Hematopoietic multipotent progenitor cell treated with erythropoietin and hydrocortisone succinate and interleukin-3 and kit ligand, for 8 days (in vitro differentiated cells): Measurements from ENCODE around the gene PPP1R14C.
"Not testable (repeated sequence)": the region's sequence is repeated elsewhere in the genome, so short reads cannot be mapped to it uniquely, and the experiment has no call there.

Experiments
- DNase-seq: peaks from one replicate; pipeline ENCODE4 v3.0.0-alpha.2; 2015

The PPP1R14C gene

GRCh38 chr6:150228072-150228733, 85.4 kb downstream of the PPP1R14C start:
- no peak for DNase-seq

DNA sequence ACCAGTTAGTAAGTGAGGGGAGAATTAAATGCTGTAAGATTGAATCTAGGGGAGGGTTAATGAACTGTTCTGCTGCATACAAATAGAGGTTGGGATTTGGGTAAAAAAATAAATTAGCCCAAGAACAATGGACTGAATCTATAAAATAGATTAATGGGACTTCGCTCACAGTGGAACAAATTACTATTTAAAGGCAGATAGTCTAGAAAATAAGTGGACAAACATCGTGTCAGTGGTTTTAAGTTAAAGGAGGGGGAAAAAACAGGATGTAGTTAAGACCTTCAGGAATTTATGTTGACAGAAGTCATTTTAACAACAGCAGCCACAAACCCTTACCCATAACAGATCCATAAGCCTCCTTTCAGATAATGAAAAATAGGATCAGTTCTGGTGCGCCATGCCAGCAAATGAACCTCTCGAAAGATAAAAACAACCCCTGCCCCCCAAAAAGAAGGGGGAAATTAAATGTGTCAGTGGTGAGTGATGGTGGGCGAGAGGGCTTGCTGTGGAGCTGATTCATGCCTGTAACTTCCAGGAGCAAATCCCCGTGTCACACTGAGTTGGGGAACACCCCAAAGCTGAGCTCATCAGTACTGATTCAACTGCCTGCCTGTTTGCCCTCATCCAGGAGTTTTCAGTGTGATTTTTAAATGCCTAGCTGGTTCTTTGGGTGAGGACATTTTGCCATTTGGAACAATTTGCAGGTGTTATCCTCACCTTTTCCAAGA, 86.8 kb downstream of the PPP1R14C start:
- no peak for DNase-seq

GRCh38 chr6:150230164-150230561, 87.3 kb downstream of the PPP1R14C start:
- DNase-seq = no peak

GRCh38 chr6:150230832-150231524, 88.1 kb downstream of the PPP1R14C start:
- DNase-seq = no peak

- no peak for DNase-seq
Observed at GRCh38 chr6:150231525-150231850, 88.6 kb downstream of the PPP1R14C start.

GRCh38 chr6:150233843-150234269, 91.0 kb downstream of the PPP1R14C start:
- DNase-seq = no peak

DNA sequence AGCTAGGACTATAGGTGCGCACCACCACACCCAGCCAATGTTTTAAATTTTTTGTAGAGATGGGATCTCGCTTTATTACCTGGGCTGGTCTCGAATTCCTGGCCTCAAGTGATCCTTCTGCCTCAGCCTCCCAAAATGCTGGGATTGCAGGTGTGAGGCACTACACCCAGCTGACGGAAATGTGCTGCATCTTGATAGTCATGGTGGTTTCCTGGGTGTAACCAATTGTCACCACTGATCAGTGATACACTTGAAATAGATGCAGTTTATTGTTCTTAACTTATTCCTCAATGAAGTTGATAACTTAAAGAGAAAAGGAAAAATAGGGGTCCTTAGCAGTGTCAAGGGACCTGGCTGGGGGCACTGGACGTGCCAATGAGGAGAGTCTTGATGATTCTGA, 92.4 kb downstream of the PPP1R14C start:
- no peak for DNase-seq

DNA sequence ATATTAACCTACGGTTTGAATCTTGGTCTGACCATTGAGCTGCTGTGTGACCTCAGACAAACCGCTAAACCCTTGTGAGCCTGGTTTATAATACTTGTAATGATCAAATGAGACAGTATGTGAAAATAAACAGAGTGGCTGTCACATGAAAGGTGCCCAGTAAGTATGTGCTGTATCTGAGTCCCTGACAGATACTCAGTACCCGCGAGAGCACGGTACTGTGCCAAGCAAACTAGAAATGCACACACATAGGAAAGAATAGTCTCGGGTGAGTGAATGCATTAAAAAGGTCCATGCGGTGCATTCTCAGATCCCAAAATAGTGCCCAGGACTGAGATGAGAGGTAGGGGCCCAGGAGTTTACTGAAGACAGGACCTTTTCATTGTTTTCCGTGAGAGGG, 93.3 kb downstream of the PPP1R14C start:
- DNase-seq = no peak

DNA sequence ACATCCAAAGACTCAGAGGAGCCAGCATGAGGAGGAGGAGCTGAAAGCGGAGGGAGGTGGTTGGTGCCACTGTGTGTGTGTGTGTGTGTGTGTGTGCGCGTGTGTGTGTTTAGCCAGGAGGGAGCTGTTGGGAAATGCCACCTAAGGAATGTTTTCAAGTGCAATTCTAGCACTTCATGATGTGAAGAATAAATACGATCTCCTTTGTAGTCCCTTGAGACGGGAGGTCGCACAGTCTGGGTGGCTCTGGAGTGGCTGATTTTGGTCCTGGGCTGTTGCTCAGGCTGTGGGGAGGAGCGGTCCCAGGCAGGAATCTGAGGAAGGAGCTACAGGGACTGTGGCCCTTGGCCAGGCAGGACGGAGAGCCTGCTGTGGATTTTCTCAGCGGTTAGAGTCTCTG, 93.7 kb downstream of the PPP1R14C start:
- DNase-seq = no peak

DNA sequence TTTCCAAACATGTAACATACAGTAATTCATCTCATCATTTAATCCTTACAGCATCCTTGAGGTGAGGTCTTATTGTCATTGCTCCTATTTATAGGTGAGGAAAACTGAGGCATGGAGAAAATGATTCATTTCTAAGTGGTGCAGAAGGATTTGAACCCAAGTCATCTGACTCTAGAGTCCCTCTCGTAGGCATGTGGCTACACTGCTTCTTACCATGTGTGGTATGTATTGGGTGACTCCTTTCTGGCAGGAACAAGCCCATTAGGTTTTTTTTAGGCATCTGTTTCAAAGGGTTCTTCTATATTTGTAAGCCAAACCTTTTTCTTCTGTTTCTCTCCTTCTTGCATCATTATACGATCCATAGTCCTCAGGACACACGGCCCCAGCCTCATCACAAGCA, 94.8 kb downstream of the PPP1R14C start:
- no peak for DNase-seq

GRCh38 chr6:150238336-150238741, 95.5 kb downstream of the PPP1R14C start:
- no peak for DNase-seq

DNA sequence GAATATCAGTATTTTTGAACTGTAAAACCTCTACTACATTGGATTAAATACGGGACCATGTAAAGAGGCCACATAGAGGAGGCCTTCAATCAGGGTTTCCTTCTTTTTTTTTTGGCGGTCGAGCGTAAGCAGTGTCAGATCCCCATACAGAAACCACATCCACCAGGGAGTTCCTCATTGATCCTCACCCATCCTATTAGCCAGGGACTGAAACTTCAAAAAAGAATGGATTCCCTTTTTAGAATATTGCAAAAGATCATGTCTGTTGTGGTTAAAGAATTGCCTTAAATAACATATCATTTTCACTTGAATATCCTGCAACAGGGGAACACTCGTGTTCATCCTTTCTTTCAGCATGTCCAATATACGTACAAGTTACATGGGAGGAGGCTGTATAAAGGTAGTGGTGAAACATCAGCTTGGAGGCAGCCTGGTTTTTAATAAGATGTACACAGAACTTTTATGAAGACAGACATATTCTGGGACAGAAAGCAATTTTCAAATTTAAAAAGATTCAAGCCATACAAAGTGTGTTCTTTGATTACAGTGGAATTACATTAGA, 96.1 kb downstream of the PPP1R14C start:
- no peak for DNase-seq

GRCh38 chr6:150241756-150242155, 98.9 kb downstream of the PPP1R14C start:
- not testable (repeated sequence) for DNase-seq

- DNase-seq = no peak
Observed at GRCh38 chr6:150243620-150244314, 100.9 kb downstream of the PPP1R14C start.

DNA sequence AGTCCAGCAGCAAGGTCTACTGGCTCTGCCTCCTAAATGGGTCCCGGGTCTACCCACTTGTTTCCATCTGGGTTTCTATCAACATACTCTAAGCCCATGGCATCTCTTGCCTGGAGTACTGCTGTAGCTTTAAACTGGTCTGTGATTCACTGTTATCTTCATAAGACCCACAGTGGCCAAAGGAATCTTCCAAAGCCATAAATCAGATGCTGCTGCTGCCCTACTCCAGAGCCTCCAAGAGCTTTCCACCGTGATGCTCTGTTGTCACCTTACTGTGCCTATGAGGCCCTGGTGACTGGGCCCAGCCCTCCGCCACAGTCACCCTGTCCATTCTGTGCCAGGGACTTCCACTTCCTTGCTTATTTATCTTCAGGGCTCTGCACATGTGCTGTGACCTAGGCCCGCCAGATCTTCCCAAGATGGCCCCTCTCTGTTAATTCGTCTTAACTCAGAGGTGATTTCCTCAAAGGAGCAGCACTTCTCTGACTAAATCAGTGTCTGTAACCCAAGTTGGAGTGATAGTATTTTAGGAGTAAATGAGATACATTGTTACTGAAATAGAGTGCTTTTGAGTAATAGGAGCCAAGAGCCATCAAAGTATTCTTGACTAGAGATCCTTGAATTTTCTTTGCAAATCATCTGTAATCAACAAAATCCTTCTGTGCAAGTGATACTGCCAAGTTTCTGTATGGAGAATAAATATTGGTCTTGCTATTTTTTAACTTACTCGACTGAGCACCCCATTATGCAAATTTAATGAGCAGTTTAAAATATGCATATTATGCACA, 102.5 kb downstream of the PPP1R14C start:
- DNase-seq = no peak

DNA sequence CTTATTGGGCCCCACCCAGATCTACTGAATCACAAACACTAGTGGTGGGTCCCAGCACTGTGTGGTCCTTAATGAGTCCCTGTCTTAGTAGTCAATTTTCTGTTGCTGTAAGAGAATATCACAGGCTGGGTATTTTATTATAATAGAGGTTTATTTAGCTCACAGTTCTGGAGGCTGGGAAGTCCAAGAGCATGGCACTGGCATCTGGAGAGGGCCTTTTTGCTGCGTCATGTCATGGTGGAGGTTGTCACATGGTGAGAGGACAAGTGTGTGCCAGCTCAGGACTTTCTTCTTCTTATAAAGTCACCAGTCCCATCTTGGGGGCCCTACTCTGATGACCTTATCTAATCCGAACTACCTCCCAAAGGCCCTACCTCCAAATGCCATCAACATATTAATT, 105.0 kb downstream of the PPP1R14C start:
- no peak for DNase-seq

- no peak for DNase-seq
Observed at GRCh38 chr6:150248300-150248699, 105.5 kb downstream of the PPP1R14C start.

DNA sequence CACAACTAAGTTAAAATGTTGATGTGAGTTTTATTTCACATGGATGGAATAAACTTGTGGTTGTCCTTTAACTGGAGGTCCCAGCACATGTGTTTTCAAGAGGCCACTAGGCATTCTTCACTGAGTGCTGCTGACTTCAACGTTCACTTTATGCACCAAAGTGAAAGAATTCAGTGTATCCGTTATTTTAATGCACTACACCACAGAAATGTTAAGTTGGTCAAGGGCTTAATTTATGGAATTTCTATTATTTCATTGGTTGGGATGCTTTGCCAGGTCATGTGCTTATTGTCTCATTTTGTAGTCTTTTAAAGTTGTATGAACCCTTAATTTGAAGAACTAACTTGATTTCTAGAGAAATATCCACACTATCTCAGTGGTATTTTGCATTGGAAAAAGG, 106.4 kb downstream of the PPP1R14C start:
- DNase-seq = no peak

- DNase-seq = no peak
Observed at GRCh38 chr6:150250826-150251225, 108.0 kb downstream of the PPP1R14C start.

GRCh38 chr6:150251566-150252186, 108.8 kb downstream of the PPP1R14C start:
- no peak for DNase-seq

- no peak for DNase-seq
Observed at GRCh38 chr6:150252714-150253444, 110.0 kb downstream of the PPP1R14C start.
